GM18517 (cell line): ENCODE measurements around the gene AMH.

Source experiments
- ATAC-seq: cut with Tn5 transposase; IDR thresholded peaks from one replicate; pipeline ENCODE4 v1.9.1; 2021; ENCODE audit warnings: mild to moderate bottlenecking, moderate library complexity; ENCODE audit not compliant: unreplicated experiment

The AMH gene

GRCh38 chr19:2282862-2283237, 33.7 kb downstream of the AMH start:
- ATAC-seq: no peak

- no peak for ATAC-seq
Observed at GRCh38 chr19:2283835-2284507, 34.8 kb downstream of the AMH start.

- no peak for ATAC-seq
Observed at GRCh38 chr19:2286402-2287140, 37.4 kb downstream of the AMH start.

GRCh38 chr19:2287585-2288337, 38.6 kb downstream of the AMH start:
- no peak for ATAC-seq

GRCh38 chr19:2288338-2288817, 39.3 kb downstream of the AMH start:
- ATAC-seq: no peak

- ATAC-seq: no peak
Observed at GRCh38 chr19:2288818-2289713, 39.9 kb downstream of the AMH start.

GRCh38 chr19:2289714-2290435, 40.8 kb downstream of the AMH start:
- ATAC-seq: no peak

GRCh38 chr19:2290441-2291184, 41.5 kb downstream of the AMH start:
- ATAC-seq: no peak

GRCh38 chr19:2291185-2291751, 42.1 kb downstream of the AMH start:
- ATAC-seq: no peak

GRCh38 chr19:2294687-2295335, 45.7 kb downstream of the AMH start:
- ATAC-seq: no peak

- ATAC-seq: no peak
Observed at GRCh38 chr19:2296141-2296540, 47.0 kb downstream of the AMH start.

- no peak for ATAC-seq
Observed at GRCh38 chr19:2300533-2300932, 51.4 kb downstream of the AMH start.
